GM23338 (cell line): Measurements from ENCODE around the gene IL1F10. TPM values are rescaled to one million over a fixed set of nuclear protein-coding genes. Genes with fewer than 3 reads are reported as not detected.

ENCODE experiments used
- ATAC-seq: fragments of 200-7000 bp; cut with Tn5 transposase; 3 replicates; pipeline ENCODE4 v1.9.1; 2020
- DNase-seq: peaks from one replicate; pipeline ENCODE4 v3.0.0-alpha.2; 2015; ENCODE audit warnings: low spot score
- H2AFZ ChIP-seq: fragments of 200-600 bp; sonication (generic); 2 replicates; pipeline ENCODE4 v1.8.0; 2016; ENCODE audit warnings: antibody characterized with exemption, mild to moderate bottlenecking, moderate library complexity
- H3F3A ChIP-seq: fragments of 200-600 bp; sonication (generic); replicated peaks from 2 replicates; pipeline ENCODE4 v1.8.0; 2017; ENCODE audit warnings: antibody characterized with exemption, mixed run types, low read depth
- H3K27ac ChIP-seq: fragments of 200-600 bp; sonication (generic); 2 replicates; pipeline ENCODE4 v1.6.1; 2016; ENCODE audit warnings: low read depth
- H3K27me3 ChIP-seq: fragments of 200-600 bp; sonication (generic); 2 replicates; pipeline ENCODE4 v1.8.0; 2016; ENCODE audit warnings: mild to moderate bottlenecking, mixed run types, moderate library complexity; ENCODE audit not compliant: insufficient read depth
- H3K36me3 ChIP-seq: fragments of 200-600 bp; sonication (generic); 2 replicates; pipeline ENCODE4 v1.8.0; 2016; ENCODE audit warnings: mild to moderate bottlenecking; ENCODE audit not compliant: insufficient read depth
- H3K4me1 ChIP-seq: fragments of 200-600 bp; sonication (generic); 2 replicates; pipeline ENCODE4 v1.8.0; 2016; ENCODE audit warnings: mild to moderate bottlenecking, moderate library complexity; ENCODE audit not compliant: insufficient read depth
- H3K4me2 ChIP-seq: fragments of 200-600 bp; sonication (generic); 2 replicates; pipeline ENCODE4 v1.7.1; 2017; ENCODE audit warnings: mixed run types
- H3K4me3 ChIP-seq: fragments of 200-600 bp; sonication (generic); 2 replicates; pipeline ENCODE4 v1.6.1; 2016; ENCODE audit warnings: mixed run types
- H3K79me2 ChIP-seq: fragments of 200-600 bp; sonication (generic); replicated peaks from 2 replicates; pipeline ENCODE4 v1.8.0; 2017; ENCODE audit warnings: mild to moderate bottlenecking; ENCODE audit not compliant: insufficient read depth
- H3K9me2 ChIP-seq: fragments of 200-600 bp; sonication (generic); 2 replicates; pipeline ENCODE4 v1.8.0; 2017; ENCODE audit not compliant: insufficient read depth
- H4K20me1 ChIP-seq: fragments of 200-600 bp; sonication (generic); replicated peaks from 2 replicates; pipeline ENCODE4 v1.8.0; 2017; ENCODE audit warnings: mild to moderate bottlenecking; ENCODE audit not compliant: insufficient read depth
- H3K27ac Mint-ChIP-seq: 2 replicates; pipeline ENCODE4 v1.8.0; 2020; ENCODE audit warnings: inconsistent platforms, mild to moderate bottlenecking, moderate library complexity, mixed read lengths
- H3K27me3 Mint-ChIP-seq: 3 replicates; pipeline ENCODE4 v1.8.0; 2022; ENCODE audit warnings: low read depth, mild to moderate bottlenecking, moderate library complexity, mixed read lengths, inconsistent platforms; ENCODE audit not compliant: insufficient read depth, poor library complexity
- H3K36me3 Mint-ChIP-seq: 3 replicates; pipeline ENCODE4 v1.8.0; 2021; ENCODE audit warnings: low read depth, mild to moderate bottlenecking, inconsistent platforms, moderate library complexity, mixed read lengths
- H3K4me1 Mint-ChIP-seq: 3 replicates; pipeline ENCODE4 v1.8.0; 2020; ENCODE audit warnings: mild to moderate bottlenecking, inconsistent platforms, mixed read lengths
- H3K4me3 Mint-ChIP-seq: 3 replicates; pipeline ENCODE4 v1.8.0; 2021; ENCODE audit warnings: moderate library complexity, mild to moderate bottlenecking, inconsistent platforms, mixed read lengths
- H3K9me3 Mint-ChIP-seq: 3 replicates; pipeline ENCODE4 v1.8.0; 2020; ENCODE audit warnings: moderate library complexity, mild to moderate bottlenecking, inconsistent platforms, mixed read lengths
- CTCF ChIP-seq, 2 experiments: fragments of 200-600 bp in 1 of 2; sonication (generic) in 1 of 2; conservative IDR thresholded peaks; 2 replicates each; pipeline versions ENCODE4 v1.5.1 to v1.6.1; 2016 to 2017; ENCODE audit warnings: antibody characterized with exemption in 2 of 2, low read depth in 2 of 2, mild to moderate bottlenecking in 2 of 2, moderate library complexity in 1 of 2
- REST ChIP-seq: IDR thresholded peaks from one replicate; pipeline ENCODE4 v1.6.1; 2018; ENCODE audit warnings: antibody characterized with exemption; ENCODE audit not compliant: unreplicated experiment
- ZNF331 ChIP-seq: fragments of 250-450 bp; sonication (Bioruptor Pico); IDR thresholded peaks from 2 replicates; pipeline ENCODE4 v1.5.0; 2020; ENCODE audit warnings: low read depth, mild to moderate bottlenecking, moderate library complexity
- ZNF462 ChIP-seq: fragments of 250-450 bp; sonication (Bioruptor Pico); IDR thresholded peaks from 2 replicates; pipeline ENCODE4 v1.5.0; 2020; ENCODE audit warnings: mild to moderate bottlenecking, moderate library complexity
- polyA plus RNA-seq: library from polyadenylated mRNA; unstranded; fragments of >200 nt; fragmentation: Nextera tagmentation; extraction: Ambion mirVana; gene quantifications from 2 replicates; pipeline ENCODE4 v1.2.1, GENCODE V29; 2016
- total RNA-seq: library from RNA; depleted of rRNA; stranded (reverse); fragments of >200 nt; shearing (Covaris generic); gene quantifications from 2 replicates; pipeline ENCODE4 v1.2.3, GENCODE V29; 2014

IL1F10 gene
- total and polyA plus RNA-seq, 2 experiments from 2014 or later, result not detected

- Histone ChIP-seq H3F3A (no peaks in the 10 kb centered on the region), H3K27me3 (no peaks in the 10 kb centered on the region), H4K20me1 (no peaks in the 10 kb centered on the region), H2AFZ (no peak overlapping the region), H3K27ac (no peak overlapping the region), H3K4me1 (no peaks in the 10 kb centered on the region), H3K79me2 (no peaks in the 10 kb centered on the region), H3K36me3 (no peaks in the 10 kb centered on the region), H3K4me2 (no peak overlapping the region), H3K9me2 (no peaks in the 10 kb centered on the region), H3K4me3 (no peak overlapping the region)
- Mint-ChIP-seq H3K4me1 (no peaks in the 10 kb centered on the region), H3K4me3 (no peak overlapping the region), H3K27me3 (no peaks in the 10 kb centered on the region), H3K27ac (no peak overlapping the region), H3K9me3 (peaks cover 8% of the 10 kb centered on the region; the same call in 2 of the 3 replicates), H3K36me3 (no peaks in the 10 kb centered on the region; the same call in 2 of the 3 replicates)
- DNase-seq, result peak; percentile 62
- TF ChIP-seq CTCF (conservative IDR thresholded peaks at IDR 0.05; ENCODE audit: low read depth in 2 of 2), result peak; percentile 55 to 58
- TF ChIP-seq ZNF462 (CRISPR knock-in tag), result no peak
- TF ChIP-seq ZNF331 (CRISPR knock-in tag), result no peak
- peak; percentile 84 for ATAC-seq
These were observed 25.9 kb upstream of the IL1F10 start for GRCh38 chr2:113041871-113042270.

GRCh38 chr2:113046465-113046864 is 21.3 kb upstream of the IL1F10 start:
- Mint-ChIP-seq H3K4me3 (no peak overlapping the region), H3K36me3 (peaks cover 3% of the 10 kb centered on the region; the same call in 2 of the 3 replicates), H3K27ac (no peak overlapping the region), H3K4me1 (no peaks in the 10 kb centered on the region; the same call in 2 of the 3 replicates), H3K9me3 (peaks cover 38% of the 10 kb centered on the region), H3K27me3 (peaks cover 5% of the 10 kb centered on the region)
- H2AFZ ChIP-seq, result no peak overlapping the region
- no peaks in the 10 kb centered on the region for H3K27me3 ChIP-seq
- H3K36me3 ChIP-seq, result no peaks in the 10 kb centered on the region
- H3F3A ChIP-seq, result no peaks in the 10 kb centered on the region
- H3K4me3 ChIP-seq, result no peak overlapping the region
- no peaks in the 10 kb centered on the region for H4K20me1 ChIP-seq
- ATAC-seq (no peak), DNase-seq (no peak)
- no peak overlapping the region for H3K4me2 ChIP-seq
- no peak overlapping the region for H3K27ac ChIP-seq
- no peak for TF ChIP-seq REST
- H3K9me2 ChIP-seq, result no peaks in the 10 kb centered on the region
- no peaks in the 10 kb centered on the region for H3K4me1 ChIP-seq
- no peaks in the 10 kb centered on the region for H3K79me2 ChIP-seq
